Testis (tissue), 2 donors: ENCODE measurements around the gene MYBPC1.

Source experiments
- CTCF ChIP-seq, 3 experiments: fragments of 450-650 bp in 2 of 3; fragments of 200-600 bp in 1 of 3; sonication (generic) in 1 of 3; IDR thresholded peaks; one replicate each; pipeline ENCODE4 v1.5.1; 2016 to 2019; ENCODE audit warnings: antibody characterized with exemption in 3 of 3, mild to moderate bottlenecking in 2 of 3, moderate library complexity in 1 of 3
- POLR2A ChIP-seq: fragments of 450-650 bp; IDR thresholded peaks from one replicate; pipeline ENCODE4 v1.6.1; 2017; ENCODE audit warnings: antibody characterized with exemption, mild to moderate bottlenecking, moderate library complexity

DNA sequence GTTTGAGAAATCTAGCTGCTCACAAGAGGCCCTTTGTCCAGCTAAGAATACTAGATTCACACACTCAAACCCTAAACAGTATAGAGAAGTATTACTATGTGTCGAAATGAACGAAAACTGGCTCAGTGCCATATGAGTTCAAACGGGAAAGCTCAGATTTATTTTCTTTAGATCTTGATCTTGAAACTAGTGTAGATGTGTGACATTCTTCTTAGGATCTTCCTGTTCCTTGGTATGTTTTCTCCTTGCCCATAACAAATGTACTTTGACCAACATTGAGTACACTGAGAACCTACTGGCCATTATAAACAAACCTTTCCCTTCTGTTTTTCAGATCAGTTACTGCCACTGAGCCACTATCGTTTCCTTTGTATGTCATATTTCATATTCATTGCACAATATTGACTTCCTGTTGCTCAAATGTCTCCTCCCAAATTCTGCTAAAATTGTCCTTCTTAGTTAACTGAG lies 21.3 kb downstream of the MYBPC1 start:
- no peak for TF ChIP-seq CTCF (IDR thresholded peaks at IDR 0.05)
- TF ChIP-seq POLR2A = no peak
